Stimulated activated CD8-positive, alpha-beta memory T cell treated with anti-CD3 and anti-CD28 coated beads, Interleukin-12 subunit alpha, Interleukin-12 subunit beta, amount 100 ng/mL, for 1 hour (primary cell): Measurements from ENCODE around the gene UBE2D4.
"Not testable (repeated sequence)": the region's sequence is repeated elsewhere in the genome, so short reads cannot be mapped to it uniquely, and the experiment has no call there.

Source experiments
- DNase-seq: peaks from one replicate; pipeline ENCODE4 v3.0.0-alpha.2; 2020; ENCODE audit warnings: low read depth

Gene UBE2D4

GRCh38 chr7:43925984-43926797 lies at the start of gene UBE2D4:
Gene UBE2D4 (plus strand): TSS chr7:43926436. CDS start chr7:43926533, 97 bp downstream.
- DNase-seq: peak; percentile 79

DNA sequence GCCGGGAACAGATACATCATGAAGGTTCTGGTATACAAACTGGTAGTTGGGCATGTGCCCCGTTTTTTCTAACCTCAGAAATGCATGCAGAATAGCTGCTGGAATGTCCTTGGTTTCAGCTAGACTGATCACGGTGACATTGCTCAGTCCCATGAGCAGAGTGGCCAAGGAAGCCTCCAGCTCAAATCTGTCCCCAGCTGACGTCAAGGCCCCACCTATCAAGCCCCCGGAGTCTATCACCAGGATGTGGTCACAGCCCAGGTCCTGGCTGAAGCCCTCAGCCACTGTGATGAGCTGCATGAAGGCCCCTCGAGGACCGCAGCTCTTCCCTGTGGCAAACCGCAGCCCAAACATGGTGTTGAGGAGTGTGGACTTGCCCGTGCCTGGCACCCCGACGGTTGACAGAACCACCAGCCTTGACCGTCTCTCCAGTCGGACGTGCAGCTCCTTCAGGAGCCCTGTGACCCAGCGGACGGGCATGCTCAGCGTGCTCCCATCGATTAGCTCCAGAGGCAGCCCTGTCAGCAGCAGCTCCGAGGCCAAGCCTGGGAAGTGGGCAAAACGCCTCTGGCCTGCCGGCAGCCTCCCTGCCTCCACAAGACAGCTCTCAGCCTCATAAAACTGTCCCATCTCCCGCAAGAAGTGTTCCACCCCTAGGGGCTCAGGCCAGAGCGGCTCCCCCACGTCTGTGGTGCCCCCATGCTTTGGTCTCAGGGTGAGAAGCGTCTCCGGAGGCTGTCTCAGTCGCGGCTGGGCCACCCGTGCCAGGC lies 49.1 kb upstream of the UBE2D4 start:
- no peak for DNase-seq

DNA sequence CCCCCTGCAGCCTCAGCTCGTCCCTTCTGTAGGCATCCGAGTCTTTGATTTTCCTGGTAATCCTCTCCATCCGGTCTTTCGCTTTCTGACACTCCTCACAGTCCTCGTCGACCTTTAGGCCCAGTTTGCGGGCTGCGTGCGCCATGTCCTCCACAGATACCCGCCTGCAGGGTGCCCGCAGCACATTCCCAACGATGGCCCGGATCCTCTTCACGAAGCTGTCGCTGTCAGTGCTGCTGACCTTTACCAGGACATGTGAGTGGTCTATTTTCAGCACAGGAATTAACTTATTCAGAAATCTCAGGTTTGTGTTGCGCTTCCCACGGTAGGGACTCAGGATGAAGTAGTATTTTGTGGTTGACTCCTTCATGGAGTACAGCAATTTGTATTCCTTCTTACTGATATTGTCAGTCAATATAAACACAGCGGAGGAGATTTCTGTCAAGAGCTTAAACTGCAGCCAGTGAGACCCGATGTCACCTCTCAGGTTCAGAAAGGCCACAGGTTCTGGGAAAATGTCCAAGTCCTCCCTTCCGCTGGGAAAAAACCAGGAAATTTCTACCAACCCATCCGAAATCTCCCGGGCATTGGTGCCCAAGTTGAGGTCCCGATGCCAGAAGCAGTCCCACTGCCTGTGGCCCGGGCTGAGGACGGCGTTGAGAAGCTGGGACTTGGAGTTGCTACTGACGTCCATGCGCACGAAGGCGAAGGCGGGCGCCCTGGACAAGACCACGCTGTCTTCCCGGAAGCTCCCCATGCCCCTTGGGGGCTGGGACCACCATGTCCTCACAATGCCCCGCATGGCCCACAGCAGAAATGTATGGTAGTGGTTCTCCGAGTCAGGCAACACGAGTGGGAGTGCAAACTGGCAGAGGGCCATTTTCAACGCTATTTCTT lies 48.0 kb upstream of the UBE2D4 start:
- no peak for DNase-seq

DNA sequence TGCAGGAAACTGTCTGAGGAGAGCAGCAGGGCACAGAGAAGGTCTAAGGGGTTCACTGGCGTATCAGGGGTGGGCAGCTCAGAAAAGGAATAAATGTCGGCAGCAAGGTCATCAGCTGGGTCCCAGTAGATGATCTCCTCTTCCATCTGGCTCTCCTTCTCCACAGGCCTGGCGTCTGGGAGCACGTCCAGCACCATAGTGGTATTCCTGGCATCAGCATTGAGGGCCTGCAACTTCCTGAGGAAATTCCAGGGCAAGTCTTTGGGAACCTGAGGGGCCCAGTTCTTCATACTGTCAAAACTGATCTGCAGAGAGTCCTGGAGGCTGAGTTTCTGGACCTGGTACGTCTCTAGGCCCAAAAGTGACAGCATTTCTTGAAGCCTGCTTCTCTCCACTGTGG lies 47.4 kb upstream of the UBE2D4 start:
- no peak for DNase-seq

GRCh38 chr7:43879477-43879876 lies 46.8 kb upstream of the UBE2D4 start:
- DNase-seq: no peak

- DNase-seq: no peak
Observed at GRCh38 chr7:43880596-43880995, 45.6 kb upstream of the UBE2D4 start.

DNA sequence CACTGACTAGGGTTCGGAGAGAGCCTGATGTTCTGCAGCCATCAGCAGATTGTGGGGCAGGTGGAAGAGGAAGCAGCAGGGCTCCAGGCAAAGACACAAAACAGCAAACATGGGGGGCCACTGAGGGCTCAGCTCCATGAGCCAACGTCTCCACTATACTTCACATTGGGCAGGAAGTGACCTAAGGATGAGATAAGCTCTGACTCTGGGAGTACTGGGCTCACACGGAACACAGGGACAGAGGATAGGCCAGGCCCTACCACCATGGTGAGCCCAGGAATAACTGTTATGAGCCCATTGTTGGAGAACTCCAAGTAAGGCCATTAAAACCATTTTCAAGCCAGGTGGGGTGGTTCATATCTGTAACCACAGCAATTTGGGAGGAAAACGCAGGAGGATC lies 42.0 kb upstream of the UBE2D4 start:
- no peak for DNase-seq

DNA sequence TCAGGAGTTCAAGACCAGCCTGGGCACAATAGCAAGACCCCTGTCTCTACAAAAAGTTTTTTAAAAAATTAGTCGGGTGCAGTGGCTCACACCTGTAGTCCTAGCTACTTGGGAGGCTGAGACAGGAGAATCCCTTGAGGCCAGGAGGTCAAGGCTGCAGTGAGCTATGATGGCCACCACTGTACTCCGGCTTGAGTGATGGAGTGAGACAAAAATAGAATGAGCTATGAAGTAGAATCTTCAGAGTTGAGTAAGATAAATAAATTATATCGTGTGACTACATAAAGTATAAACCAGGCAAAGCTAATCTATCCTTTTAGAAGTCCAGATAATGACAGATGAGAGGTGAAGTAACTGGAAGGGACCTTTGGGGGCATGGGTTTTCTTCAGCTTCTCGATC lies 41.6 kb upstream of the UBE2D4 start:
- no peak for DNase-seq

DNA sequence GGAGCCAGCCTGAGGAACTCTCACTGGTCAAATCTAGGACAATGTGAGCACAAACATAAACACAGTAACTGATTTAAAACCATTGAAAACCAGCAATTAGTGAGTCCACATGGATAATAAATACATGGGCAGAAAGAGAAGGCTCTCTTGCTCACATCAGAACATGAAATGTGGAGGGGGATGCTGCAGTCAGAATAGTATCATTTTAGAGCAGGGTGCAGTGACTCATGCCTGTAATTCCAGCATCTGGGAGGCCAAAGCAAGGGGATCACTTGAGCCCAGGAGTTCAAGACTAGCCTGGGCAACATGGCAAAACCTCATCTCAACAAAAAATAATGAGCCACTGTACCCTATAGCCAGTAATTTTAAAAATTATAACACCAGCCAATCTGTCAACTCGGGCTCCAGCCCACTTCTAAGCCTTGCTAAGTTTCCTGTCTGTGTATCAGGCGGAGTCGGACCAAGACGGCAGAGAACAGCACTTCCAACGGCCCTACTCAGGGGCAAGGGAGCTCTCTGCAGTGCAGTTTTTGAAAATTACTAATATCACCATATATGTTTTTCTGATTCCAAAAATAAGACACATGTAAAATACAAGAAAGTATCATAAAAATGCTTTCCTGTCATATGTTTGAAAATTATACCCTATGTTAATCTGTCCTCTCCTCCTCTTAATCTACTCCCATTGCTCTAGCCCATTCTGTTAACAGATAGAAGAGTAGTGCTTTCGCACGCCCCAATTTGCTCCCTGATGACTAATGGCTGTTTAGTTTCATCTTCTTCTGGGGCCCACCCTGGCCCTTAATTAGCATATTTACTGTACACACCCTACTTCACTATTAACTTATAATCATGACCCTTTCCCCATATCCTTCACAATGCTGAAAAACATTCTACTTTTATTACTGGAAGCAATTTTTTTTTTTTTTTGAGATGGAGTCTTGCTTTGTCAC lies 37.0 kb upstream of the UBE2D4 start:
- no peak for DNase-seq

- no peak for DNase-seq
Observed at GRCh38 chr7:43890468-43890867, 35.8 kb upstream of the UBE2D4 start.

DNA sequence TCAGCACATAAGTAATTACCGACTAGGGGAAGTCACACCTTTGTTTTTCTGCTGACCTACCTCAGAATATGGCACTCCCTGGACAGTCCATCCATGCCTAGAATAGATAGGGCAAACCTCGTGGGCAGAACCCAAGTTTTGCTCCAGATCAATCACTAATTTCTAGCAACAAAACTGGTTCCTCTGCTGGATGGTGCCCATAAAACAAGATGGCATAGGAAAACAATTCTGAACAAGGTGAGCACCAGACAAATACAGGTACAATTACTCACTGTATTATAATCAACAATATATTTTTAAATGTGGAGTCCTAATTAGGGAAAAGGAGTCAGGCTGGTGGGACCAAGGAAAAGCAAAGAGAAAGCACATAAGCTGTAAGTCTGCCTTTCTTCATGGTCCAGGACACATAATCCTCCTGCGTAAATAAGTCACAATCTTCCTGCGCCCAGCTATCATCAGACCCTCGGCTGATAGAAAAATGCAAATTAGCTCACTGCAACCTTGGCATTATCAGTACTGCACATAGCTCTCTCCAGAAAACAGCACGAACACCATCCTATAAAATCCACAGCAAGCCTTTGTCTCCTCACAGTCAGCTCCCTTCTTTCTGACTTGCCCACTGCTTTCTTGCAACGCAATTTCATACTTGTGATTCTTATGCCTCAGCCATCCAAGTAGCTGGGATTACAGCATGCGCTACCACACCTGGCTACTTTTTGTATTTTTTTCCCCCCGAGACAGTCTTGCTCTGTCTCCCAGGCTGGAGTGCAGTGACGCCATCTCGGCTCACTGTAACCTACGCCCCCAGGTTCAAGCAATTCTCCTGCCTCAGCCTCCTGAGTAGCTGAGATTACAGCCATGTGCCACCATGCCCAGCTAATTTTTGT lies 34.9 kb upstream of the UBE2D4 start:
- DNase-seq: no peak

DNA sequence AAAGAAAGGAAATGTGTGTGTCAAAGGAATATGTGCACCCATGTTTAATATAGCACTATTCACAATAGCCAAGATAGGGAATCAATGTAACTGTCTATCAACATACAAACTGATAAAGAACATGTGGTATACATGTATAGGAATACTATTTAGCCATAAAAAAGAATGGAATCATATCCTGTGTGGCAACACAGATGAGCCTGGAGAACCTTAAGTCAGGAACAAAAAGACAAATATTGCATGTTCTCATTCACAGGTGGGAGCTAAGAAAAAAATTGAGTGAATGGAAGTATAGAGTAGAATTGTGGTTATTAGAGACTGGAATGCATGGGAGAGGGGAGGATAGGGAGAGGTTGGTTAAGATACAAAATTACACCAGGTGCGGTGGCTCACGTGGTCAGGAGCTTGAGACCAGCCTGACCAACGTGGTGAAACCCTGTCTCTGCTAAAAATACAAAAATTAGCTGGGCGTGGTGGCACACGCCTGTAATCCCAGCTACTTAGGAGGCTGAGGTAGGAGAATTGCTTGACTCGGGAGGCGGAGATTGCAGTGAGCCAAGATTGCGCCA lies 30.3 kb upstream of the UBE2D4 start:
- no peak for DNase-seq

GRCh38 chr7:43898571-43898970 lies 27.7 kb upstream of the UBE2D4 start:
- DNase-seq: not testable (repeated sequence)

GRCh38 chr7:43902542-43903054 lies 23.6 kb upstream of the UBE2D4 start:
- no peak for DNase-seq

DNA sequence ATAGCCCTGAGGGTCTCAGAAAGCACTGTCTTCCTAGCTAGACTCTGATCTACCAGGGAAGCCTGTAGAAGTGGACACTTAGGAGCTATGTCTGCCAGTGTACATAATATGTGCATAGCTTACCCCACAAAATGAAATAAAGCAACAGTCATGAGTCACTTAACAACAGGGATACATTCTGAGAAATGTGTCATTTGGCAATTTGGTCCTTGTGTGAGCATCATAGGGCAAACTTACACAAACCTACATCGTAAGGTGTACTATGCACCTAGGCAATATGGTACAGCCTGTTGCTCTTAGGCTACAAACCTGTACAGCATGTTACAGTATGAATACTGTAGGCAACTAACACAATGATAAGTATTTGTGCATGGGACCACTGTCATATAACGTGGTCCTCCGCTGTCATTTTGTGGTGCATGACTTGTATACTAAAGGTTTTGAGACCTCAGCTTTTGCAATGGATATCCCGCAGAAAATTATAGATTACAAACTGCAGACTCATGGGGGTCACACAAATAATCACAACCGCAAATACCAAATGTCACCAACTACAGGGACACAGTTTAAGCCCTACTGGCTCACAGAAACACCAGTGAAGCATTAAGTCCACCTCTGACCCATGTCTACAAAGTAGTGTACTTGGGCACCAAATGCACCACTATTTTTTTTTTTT lies 21.6 kb upstream of the UBE2D4 start:
- DNase-seq: no peak

DNA sequence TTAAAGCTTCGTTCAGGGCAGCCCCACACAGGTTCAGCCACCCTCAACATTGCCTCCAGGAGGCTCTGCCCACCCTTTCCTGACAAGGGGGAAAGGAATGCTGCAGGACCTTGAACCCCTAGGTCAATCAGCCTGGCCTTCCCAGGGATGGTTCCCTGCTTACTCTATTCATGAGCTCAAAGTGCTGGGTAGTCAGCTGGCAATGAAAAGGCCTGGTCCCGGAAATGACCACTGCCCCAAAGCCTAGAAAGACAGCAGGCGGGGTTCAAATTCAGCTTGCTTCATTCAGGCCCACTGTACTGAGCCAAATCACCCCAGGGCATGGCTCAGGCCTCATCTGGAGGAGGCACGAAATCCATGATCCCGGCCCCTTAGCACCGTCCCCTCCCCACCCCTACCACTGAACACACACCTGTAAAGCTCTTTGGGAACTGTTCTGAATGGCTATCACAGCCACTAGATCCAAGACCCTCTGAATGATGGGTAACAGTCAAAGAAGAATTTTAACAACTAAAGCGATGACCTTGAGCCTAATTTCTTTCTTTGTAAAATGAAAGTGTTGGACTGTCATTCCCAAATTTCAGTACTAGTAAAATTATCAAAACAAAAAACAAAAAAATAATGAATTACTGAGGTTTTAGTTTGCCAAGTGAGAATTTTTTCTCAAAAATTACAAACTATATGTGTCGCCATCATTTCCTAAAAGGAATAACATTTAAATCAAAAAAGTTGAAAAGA lies 20.9 kb upstream of the UBE2D4 start:
- DNase-seq: no peak

DNA sequence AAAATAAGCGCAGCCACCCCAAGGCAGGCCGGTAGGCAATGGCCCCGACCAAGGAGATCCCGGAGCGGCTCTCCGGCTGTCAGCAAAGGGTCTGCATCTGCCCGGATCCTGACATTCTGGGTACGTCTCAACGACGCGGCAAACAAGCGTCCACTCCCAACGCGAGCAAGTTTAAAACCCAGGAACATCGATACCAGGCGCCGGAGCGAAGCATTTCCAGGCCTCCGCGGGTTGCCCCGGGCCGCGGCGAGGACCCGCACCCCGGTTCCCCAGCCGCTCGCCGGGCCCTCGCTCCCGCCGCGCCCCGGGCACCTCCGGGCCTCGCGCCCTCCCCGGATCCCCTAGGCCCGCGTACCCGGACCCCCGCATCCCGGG lies 20.3 kb upstream of the UBE2D4 start:
- no peak for DNase-seq

DNA sequence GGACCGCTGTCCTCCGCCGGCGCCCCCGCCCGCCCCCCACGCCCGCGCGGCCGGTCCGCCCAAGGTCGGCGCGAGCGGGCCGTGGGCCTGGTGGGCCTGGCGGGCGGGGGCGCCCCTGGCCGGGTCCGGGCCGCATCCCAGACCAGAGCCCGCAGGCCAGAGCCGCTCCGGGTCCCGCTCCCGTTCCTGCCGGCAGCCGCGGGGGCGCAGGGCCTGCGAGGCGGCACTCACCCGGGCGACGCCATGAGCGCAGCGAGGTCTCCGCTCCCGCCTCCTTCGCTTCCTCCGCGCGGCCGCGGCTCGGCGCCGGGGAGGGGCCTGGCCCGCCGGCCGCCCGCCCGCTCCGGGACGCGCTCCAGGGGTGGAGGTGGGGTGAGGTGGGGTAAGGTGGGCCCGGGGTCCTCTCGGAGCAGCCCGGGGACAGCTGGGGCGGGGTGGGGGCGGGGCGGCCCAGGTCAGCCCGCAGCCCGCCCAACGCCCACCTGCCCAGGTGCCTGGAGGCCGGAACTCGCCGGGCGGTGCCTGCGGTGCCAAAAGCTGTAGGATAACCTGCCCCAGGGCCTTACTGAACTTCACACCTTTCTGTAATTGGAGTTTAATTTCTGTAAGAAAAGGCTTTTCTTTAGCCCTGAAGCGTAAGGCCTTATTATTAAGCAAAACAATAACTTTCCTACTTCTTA lies 19.8 kb upstream of the UBE2D4 start, which contains the start of gene URGCP:
Gene URGCP (minus strand): TSS at position 266 of the 680 bp plus-strand sequence. CDS start 21 bp downstream, at position 245.
- DNase-seq: peak; percentile 18
